Activated naive CD8-positive, alpha-beta T cell treated with anti-CD3 and anti-CD28 coated beads, Interleukin-2, amount 50 U/mL, for 24 hours (primary cell): Measurements from ENCODE around the gene EYS.

Experiments
- ATAC-seq: fragments of 150-1000 bp; cut with Tn5 transposase; one replicate; pipeline ENCODE4 v1.10.0; 2021
- DNase-seq: peaks from one replicate; pipeline ENCODE4 v3.0.0; 2021
- H3K27ac Mint-ChIP-seq: one replicate; pipeline ENCODE4 v1.8.0; 2021; ENCODE audit warnings: mild to moderate bottlenecking, mixed read lengths
- H3K27me3 Mint-ChIP-seq: one replicate; pipeline ENCODE4 v1.8.0; 2021; ENCODE audit warnings: mixed read lengths
- H3K36me3 Mint-ChIP-seq: one replicate; pipeline ENCODE4 v1.8.0; 2021; ENCODE audit warnings: low read depth, mixed read lengths
- H3K4me1 Mint-ChIP-seq: one replicate; pipeline ENCODE4 v1.8.0; 2021; ENCODE audit warnings: mixed read lengths
- H3K4me3 Mint-ChIP-seq: one replicate; pipeline ENCODE4 v1.8.0; 2021; ENCODE audit warnings: mild to moderate bottlenecking, moderate library complexity, mixed read lengths
- H3K9me3 Mint-ChIP-seq: one replicate; pipeline ENCODE4 v1.8.0; 2021; ENCODE audit warnings: mixed read lengths

EYS gene

DNA sequence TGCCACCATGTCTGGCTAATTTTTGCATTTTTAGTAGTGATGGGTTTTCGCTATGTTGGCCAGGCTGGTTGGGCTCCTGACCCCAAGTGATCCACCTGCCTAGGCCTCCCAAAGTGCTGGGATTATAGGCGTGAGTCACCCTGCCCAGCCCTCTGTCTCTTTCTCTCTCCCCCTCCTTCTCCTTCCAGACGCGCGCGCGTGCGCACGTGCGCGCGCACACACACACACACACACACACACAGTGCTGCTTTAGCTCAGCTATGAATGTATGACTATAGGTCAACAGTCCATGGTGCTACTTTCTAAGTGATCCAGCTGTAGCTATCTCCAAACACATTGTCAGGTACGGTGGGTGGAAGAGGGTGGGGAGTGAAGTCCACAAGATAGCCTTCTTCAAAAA, 1621.9 kb downstream of the EYS start:
- Mint-ChIP-seq H3K4me3 (no peak overlapping the region), H3K36me3 (no peaks in the 10 kb centered on the region), H3K27ac (no peak overlapping the region), H3K9me3 (peaks cover 9% of the 10 kb centered on the region), H3K4me1 (no peaks in the 10 kb centered on the region), H3K27me3 (no peaks in the 10 kb centered on the region)
- DNase-seq (no peak), ATAC-seq (no peak)

DNA sequence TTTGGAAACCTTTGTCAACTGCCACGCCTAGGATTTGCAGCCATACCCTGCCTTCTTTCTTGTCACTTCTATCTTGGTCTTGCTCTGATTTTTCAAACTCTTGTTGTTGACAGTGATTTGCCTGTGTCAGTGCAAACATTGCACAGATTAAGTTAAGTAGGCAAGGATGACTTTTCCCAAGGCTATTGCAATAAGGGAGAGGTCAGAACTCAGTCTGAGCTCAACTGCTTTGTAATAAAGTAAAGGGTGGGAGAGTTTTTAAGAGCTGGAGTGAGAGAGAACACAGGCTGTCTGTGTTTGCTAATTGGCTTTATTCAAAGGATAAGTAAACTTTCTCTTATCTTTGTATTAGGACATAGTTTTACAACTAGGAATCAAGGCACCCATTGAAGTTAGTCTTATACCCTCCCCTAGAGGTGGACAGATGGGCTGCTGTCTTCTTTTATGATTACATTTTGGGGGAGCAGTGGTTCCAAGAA, 1622.8 kb downstream of the EYS start:
- Mint-ChIP-seq H3K27me3 (no peaks in the 10 kb centered on the region), H3K27ac (no peak overlapping the region), H3K4me3 (no peak overlapping the region), H3K4me1 (no peaks in the 10 kb centered on the region), H3K9me3 (peaks cover 12% of the 10 kb centered on the region), H3K36me3 (no peaks in the 10 kb centered on the region)
- no peak for ATAC-seq
- DNase-seq: no peak

DNA sequence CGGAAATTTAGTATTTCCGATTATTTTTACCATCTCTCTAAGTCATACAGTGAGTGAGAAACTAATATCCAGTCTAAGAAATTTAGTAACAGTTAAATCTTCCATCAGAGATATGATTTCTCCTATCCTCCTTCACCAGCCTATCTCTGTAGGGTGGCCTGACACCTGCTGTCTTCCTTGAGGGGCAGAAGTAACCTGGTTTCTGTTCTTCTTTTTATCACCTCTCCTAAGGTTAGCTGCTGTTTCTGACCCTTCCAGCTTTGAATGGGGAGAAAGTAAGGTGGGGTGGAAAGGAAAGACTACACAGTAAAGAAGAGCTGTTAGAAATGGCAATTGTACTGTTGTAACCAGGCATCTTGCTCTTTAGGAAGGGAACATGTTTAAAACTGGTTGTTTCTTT, 1623.8 kb downstream of the EYS start:
- H3K36me3 Mint-ChIP-seq: no peaks in the 10 kb centered on the region
- no peaks in the 10 kb centered on the region for H3K4me1 Mint-ChIP-seq
- no peaks in the 10 kb centered on the region for H3K27me3 Mint-ChIP-seq
- no peak overlapping the region for H3K27ac Mint-ChIP-seq
- H3K4me3 Mint-ChIP-seq: no peak overlapping the region
- ATAC-seq: no peak
- DNase-seq: no peak
- H3K9me3 Mint-ChIP-seq: peaks cover 12% of the 10 kb centered on the region

DNA sequence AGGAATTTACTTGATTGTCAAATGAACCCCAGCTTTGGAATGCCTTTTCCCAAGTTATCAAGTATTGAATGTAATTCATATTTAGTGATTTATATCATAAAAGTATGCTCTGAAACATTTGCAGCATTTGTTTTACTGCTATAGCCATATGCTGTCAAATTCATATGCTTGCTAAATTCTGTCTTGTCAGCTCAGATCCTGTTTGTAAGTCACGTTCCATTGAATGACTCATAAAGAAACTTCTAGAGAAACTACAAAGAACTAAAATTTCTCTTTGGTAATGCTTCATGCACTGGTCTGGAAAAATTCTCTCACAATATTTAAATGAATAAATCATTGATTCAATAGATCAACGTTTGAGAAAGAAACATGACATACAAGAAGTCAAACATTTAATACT, 1625.6 kb downstream of the EYS start:
- Mint-ChIP-seq H3K9me3 (peaks cover 7% of the 10 kb centered on the region), H3K27ac (no peak overlapping the region)
- no peak for ATAC-seq

DNA sequence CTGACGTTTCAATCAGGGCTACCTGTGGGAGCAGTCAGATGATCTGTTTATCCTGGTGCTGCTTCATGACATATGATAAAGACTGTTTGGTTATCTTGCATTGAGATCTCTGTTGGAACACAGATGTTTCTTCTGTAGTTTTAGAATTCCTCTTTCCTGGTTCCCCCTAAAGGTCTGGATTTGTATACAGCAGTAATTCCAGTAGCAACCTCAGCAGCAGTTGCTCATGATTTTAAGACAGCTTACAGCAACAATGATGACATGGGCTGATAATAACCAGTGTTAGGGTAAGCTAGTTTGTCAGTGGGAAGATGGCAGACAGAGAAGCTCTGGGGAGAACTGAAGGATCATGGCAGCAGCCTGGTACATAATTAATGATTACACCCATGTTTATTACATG, 1632.0 kb downstream of the EYS start:
- Mint-ChIP-seq H3K4me1 (no peaks in the 10 kb centered on the region), H3K36me3 (no peaks in the 10 kb centered on the region), H3K27me3 (no peaks in the 10 kb centered on the region), H3K9me3 (peaks cover 3% of the 10 kb centered on the region), H3K27ac (no peak overlapping the region), H3K4me3 (no peak overlapping the region)
- DNase-seq (no peak), ATAC-seq (no peak)

More for the DNA sequence above, 1625.6 kb downstream of the EYS start:
- H3K36me3 Mint-ChIP-seq: no peaks in the 10 kb centered on the region
- DNase-seq: no peak
- H3K4me1 Mint-ChIP-seq: no peaks in the 10 kb centered on the region
- no peaks in the 10 kb centered on the region for H3K27me3 Mint-ChIP-seq
- H3K4me3 Mint-ChIP-seq: no peak overlapping the region

DNA sequence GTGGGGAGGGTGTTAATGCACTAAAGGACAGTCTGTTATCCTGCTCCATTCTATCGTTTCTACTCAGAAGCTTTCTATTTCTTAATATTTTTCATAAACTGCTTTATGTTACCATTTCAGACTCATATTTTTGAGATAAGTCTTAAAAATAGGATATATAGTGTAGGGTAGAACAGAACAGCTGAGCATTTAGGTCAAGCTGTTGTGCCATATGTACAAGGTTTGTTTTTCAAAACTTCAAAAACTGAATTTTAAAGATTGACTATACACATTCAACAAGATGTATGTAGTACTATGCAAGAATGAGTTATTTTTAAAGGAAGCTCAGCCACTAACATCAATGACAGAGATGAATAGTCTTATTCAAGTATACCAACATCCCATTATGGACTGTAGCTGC, 1634.3 kb downstream of the EYS start:
- no peak for ATAC-seq
- Mint-ChIP-seq H3K27me3 (no peaks in the 10 kb centered on the region), H3K27ac (no peak overlapping the region), H3K4me1 (no peaks in the 10 kb centered on the region), H3K9me3 (no peaks in the 10 kb centered on the region), H3K36me3 (no peaks in the 10 kb centered on the region), H3K4me3 (no peak overlapping the region)
- no peak for DNase-seq

DNA sequence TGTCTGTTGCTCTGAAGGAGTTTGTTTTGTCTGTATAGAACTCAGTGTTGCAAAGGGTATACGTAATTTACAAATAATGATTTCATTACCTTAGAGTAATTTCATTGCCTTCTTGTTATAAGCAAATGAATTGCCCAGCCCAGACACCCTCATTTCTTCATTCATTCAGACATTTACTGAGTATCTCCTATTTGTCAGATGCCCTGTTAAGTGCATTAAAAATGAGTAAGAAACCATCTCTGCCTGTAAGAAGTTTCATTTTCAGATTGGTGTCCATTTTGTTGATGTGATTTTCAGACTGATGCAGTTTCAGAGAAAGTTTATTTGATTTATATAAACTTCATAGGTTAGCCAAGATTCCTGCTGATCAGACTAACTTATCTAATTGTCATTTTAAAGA, 1642.1 kb downstream of the EYS start:
- ATAC-seq (no peak), DNase-seq (no peak)
- peaks cover 11% of the 10 kb centered on the region for H3K9me3 Mint-ChIP-seq
- no peak overlapping the region for H3K4me3 Mint-ChIP-seq
- H3K4me1 Mint-ChIP-seq: no peaks in the 10 kb centered on the region
- no peak overlapping the region for H3K27ac Mint-ChIP-seq
- H3K36me3 Mint-ChIP-seq: no peaks in the 10 kb centered on the region
- no peaks in the 10 kb centered on the region for H3K27me3 Mint-ChIP-seq

DNA sequence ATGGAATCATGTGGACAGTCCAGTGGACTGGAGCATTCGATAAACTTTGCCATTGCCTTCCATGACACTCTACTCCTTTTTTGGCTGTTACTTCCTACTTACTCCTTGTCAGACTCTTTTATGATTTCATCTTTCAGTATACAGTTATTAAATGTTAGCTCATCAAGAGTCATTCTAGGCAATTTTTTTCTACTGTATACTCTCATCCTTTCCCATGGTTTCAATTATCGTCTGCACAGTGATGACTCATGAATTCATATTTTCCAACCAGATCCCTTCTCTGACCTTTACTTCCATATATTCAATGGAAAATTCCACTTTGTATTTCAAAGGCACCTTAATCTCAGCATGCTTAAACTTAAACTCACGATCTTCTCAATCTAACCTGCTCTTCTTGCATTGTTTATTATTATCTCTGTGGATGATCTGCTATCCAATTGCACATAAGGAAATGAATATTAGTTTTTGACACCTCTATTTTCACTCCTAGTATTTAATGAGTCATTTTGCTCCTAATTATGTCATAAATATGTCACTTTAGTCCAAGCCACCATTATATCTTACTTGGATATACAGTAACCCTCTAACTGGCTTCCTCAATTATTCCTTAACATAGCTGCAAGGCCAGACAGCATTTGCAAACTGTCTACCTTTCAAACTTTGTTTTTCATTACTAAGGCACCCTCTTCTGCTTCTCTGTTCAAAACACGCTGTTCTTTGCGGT, 1643.9 kb downstream of the EYS start:
- H3K4me1 Mint-ChIP-seq: no peaks in the 10 kb centered on the region
- DNase-seq: no peak
- peaks cover 11% of the 10 kb centered on the region for H3K9me3 Mint-ChIP-seq
- H3K4me3 Mint-ChIP-seq: no peak overlapping the region
- H3K36me3 Mint-ChIP-seq: no peaks in the 10 kb centered on the region
- H3K27ac Mint-ChIP-seq: no peak overlapping the region
- H3K27me3 Mint-ChIP-seq: no peaks in the 10 kb centered on the region
- no peak for ATAC-seq

DNA sequence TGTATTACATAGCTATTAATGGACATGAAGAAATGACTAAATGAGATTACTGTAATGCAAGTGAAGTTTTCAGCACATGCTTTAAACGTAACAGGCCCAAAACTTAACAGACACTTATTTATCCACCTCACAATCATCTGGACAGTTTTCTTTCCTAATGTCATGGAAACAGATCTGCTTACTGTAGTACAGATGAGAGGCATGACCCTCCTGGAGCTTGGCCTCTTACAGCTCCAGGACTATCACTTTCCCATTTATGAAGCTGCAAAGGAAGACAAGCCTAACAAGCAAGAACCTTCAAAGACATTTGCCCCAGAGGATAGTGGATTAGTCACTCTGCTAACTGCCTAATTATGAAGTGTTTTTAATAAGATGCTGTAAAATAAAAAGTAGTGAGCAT, 1652.2 kb downstream of the EYS start:
- Mint-ChIP-seq H3K36me3 (no peaks in the 10 kb centered on the region), H3K9me3 (no peaks in the 10 kb centered on the region), H3K27ac (no peak overlapping the region), H3K4me3 (no peak overlapping the region), H3K27me3 (no peaks in the 10 kb centered on the region), H3K4me1 (no peaks in the 10 kb centered on the region)
- ATAC-seq (no peak), DNase-seq (no peak)

DNA sequence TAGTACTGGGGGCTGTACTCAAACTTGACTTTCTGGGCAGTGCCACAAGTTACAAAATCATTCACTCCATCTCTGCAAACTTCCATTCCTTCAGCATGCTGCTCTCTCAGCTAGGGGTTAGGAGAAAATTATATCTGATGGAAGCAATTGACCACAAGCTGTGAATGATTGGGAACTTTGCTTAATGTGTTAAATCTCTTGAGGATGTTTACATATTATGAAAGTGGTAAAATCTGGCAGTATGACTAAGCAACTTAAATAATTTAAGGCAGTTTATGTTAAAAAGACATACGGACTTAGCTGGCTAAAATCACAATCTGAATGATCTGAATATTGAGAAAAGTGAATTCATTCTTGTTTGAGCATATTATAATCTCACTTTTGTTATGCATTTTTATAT, 1656.4 kb downstream of the EYS start:
- H3K9me3 Mint-ChIP-seq: no peaks in the 10 kb centered on the region

DNA sequence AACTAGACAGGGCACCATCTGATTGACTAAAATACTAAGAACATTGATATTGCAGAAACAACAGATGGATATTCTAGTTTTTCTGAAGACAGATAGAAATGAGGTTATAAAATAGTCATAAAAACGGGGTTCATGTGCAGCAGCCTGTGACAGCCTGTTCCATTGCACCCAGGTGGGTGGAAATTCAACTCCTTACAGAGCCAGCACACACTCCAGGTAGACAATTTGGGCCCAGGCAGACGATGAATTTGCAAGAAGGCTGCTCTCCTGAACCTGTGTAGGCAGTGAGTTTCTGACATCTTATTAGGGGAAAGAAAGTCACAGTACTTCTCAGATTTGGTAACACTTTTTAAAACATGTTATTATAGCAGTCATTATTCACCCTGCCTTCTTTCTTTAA, 1657.3 kb downstream of the EYS start:
- Mint-ChIP-seq H3K4me3 (no peak overlapping the region), H3K36me3 (no peaks in the 10 kb centered on the region), H3K4me1 (no peaks in the 10 kb centered on the region), H3K27ac (no peak overlapping the region), H3K27me3 (no peaks in the 10 kb centered on the region), H3K9me3 (no peaks in the 10 kb centered on the region)
- no peak for DNase-seq
- no peak for ATAC-seq

More for the DNA sequence above, 1656.4 kb downstream of the EYS start:
- ATAC-seq: no peak
- Mint-ChIP-seq H3K36me3 (no peaks in the 10 kb centered on the region), H3K27me3 (no peaks in the 10 kb centered on the region), H3K27ac (no peak overlapping the region), H3K4me1 (no peaks in the 10 kb centered on the region), H3K4me3 (no peak overlapping the region)
- no peak for DNase-seq

DNA sequence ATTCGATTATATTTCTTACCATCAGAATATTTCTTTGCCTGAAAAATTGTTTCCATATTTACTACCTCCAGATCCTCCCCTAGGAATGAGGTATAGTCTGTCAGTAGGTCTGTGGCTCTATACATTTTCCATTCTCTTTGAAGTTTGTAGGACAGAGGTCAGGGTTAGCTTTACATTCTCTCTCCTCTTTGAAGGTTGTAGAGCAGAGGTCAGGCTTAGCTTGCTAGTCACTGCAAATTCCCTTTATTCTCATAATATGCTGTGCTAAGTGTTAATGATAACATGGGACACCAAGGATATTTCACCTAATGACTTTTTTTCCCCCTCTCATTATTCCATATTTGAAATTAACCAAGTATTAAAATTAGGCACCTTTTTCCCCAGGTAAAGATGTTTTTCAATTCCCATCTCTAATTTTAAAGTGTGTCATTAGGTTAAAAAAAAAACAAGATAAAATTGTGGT, 1660.2 kb downstream of the EYS start:
- DNase-seq (no peak), ATAC-seq (no peak)
- no peaks in the 10 kb centered on the region for H3K4me1 Mint-ChIP-seq
- no peak overlapping the region for H3K4me3 Mint-ChIP-seq
- H3K27ac Mint-ChIP-seq: no peak overlapping the region
- H3K9me3 Mint-ChIP-seq: no peaks in the 10 kb centered on the region
- H3K27me3 Mint-ChIP-seq: no peaks in the 10 kb centered on the region
- no peaks in the 10 kb centered on the region for H3K36me3 Mint-ChIP-seq

DNA sequence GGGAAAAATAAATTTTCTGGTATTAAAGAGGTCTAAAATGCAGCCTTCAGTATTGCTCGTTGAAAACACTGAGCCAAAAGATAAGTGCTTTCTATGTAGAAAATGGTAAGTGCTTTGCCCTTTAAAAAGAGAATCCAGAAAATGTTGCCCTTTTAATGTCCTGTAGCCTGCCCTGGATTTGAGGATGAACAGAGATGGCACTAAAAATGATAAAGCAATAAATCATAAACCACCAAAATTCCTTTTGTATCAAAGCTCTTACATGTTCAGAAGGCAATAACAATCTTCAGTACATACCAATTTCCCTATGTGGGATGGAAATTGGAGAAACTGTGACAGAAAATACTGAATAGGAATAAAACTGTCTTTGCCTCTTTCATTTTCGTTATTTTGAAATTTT, 1665.7 kb downstream of the EYS start:
- H3K4me1 Mint-ChIP-seq: no peaks in the 10 kb centered on the region
- H3K9me3 Mint-ChIP-seq: no peaks in the 10 kb centered on the region
- H3K4me3 Mint-ChIP-seq: no peak overlapping the region
- no peaks in the 10 kb centered on the region for H3K36me3 Mint-ChIP-seq
- ATAC-seq: no peak
- no peaks in the 10 kb centered on the region for H3K27me3 Mint-ChIP-seq
- no peak overlapping the region for H3K27ac Mint-ChIP-seq
- DNase-seq: no peak

DNA sequence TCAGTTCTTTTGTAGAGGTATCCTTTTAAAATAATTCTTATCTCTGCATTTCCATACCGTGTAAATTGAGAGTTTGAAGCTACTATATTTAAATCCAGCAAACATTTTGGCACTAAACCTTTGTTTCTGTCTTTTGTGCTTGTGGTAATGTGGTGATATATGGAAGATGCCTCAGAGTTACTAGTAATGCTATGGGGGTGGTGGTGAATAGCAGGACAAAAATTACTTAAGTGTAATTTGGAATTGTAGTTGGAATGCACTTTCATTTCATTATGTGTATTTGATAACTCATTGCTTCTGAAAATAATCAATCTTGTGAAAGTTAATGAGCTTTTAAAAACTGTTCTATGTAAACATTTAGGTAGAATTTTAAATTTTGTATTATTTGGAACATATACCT, 1666.9 kb downstream of the EYS start:
- DNase-seq (no peak), ATAC-seq (no peak)
- H3K27ac Mint-ChIP-seq: no peak overlapping the region
- no peaks in the 10 kb centered on the region for H3K4me1 Mint-ChIP-seq
- H3K36me3 Mint-ChIP-seq: no peaks in the 10 kb centered on the region
- H3K9me3 Mint-ChIP-seq: no peaks in the 10 kb centered on the region
- H3K27me3 Mint-ChIP-seq: no peaks in the 10 kb centered on the region
- H3K4me3 Mint-ChIP-seq: no peak overlapping the region

DNA sequence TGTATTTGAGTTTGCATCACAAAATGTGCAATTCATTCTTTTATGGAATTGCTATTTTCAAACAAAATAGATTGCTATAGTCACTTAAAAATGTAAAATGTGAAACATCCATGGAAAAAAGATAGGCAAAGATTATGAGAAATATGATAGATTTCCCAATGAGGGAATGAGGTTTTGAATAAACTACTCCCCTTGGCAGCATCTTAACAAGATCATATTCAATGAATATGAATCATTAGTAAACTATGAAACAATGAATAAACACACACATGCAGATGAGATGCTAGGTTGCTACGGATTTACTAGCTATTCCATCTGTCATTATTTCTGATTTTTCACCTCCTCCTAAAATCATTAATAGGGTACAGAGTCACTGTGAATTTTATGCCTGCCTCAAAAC, 1669.6 kb downstream of the EYS start:
- H3K27me3 Mint-ChIP-seq: no peaks in the 10 kb centered on the region
- H3K27ac Mint-ChIP-seq: no peak overlapping the region
- no peaks in the 10 kb centered on the region for H3K4me1 Mint-ChIP-seq
- ATAC-seq (no peak), DNase-seq (no peak)
- H3K9me3 Mint-ChIP-seq: no peaks in the 10 kb centered on the region
- no peak overlapping the region for H3K4me3 Mint-ChIP-seq
- no peaks in the 10 kb centered on the region for H3K36me3 Mint-ChIP-seq
